Keratinocyte (primary cell): Measurements from ENCODE around the gene UGT2B28. TPM values are rescaled to one million over a fixed set of nuclear protein-coding genes. Genes with fewer than 3 reads are reported as not detected.
"Not testable (repeated sequence)": the region's sequence is repeated elsewhere in the genome, so short reads cannot be mapped to it uniquely, and the experiment has no call there.

Experiments used
- DNase-seq: peaks from one replicate; pipeline ENCODE4 v3.0.0-alpha.2; 2011; ENCODE audit warnings: low read depth, missing footprints, low spot score
- FAIRE-seq: peaks from 2 replicates; lab custom pipeline; 2011; peaks lifted over from hg19 to GRCh38; lab: Jason Lieb, UNC
- H2AFZ ChIP-seq: 2 replicates; pipeline ENCODE4 v1.6.0; 2012; ENCODE audit warnings: low read length, control low read depth, inconsistent platforms; ENCODE audit not compliant: control insufficient read depth
- H3K27ac ChIP-seq: 2 replicates; pipeline ENCODE4 v1.5.1; 2011; ENCODE audit warnings: low read length; ENCODE audit not compliant: control insufficient read depth, insufficient read depth
- H3K27me3 ChIP-seq: 3 replicates; pipeline ENCODE4 v1.6.0; 2011; ENCODE audit warnings: low read length; ENCODE audit not compliant: control insufficient read depth, insufficient read depth; ENCODE audit errors: extremely low read depth
- H3K36me3 ChIP-seq, 2 experiments: 2 replicates in 1 of 2; 3 replicates in 1 of 2; pipeline ENCODE4 v1.5.1; 2011; ENCODE audit warnings: low read length in 2 of 2, mild to moderate bottlenecking in 1 of 2; ENCODE audit not compliant: control insufficient read depth in 2 of 2, insufficient read depth in 2 of 2; ENCODE audit errors: extremely low read depth in 1 of 2
- H3K4me1 ChIP-seq: 3 replicates; pipeline ENCODE4 v1.5.1; 2011; ENCODE audit warnings: low read length; ENCODE audit not compliant: control insufficient read depth, insufficient read depth; ENCODE audit errors: extremely low read depth
- H3K4me2 ChIP-seq: 3 replicates; pipeline ENCODE4 v1.6.0; 2011; ENCODE audit warnings: low read depth, low read length; ENCODE audit not compliant: control insufficient read depth, insufficient read depth; ENCODE audit errors: extremely low read depth
- H3K4me3 ChIP-seq, 3 experiments: fragments of 200-600 bp in 1 of 3; sonication (generic) in 1 of 3; 2 replicates in 2 of 3; 3 replicates in 1 of 3; pipeline ENCODE4 v1.5.1; 2011 to 2016; ENCODE audit warnings: low read length in 3 of 3, mild to moderate bottlenecking in 3 of 3, control low read depth in 2 of 3, inconsistent platforms in 1 of 3, low read depth in 1 of 3, mixed read lengths in 1 of 3, mixed run types in 1 of 3, moderate library complexity in 1 of 3; ENCODE audit not compliant: control insufficient read depth in 2 of 3, insufficient read depth in 2 of 3; ENCODE audit errors: extremely low read depth in 1 of 3
- H3K79me2 ChIP-seq: 2 replicates; pipeline ENCODE4 v1.6.0; 2012; ENCODE audit warnings: low read length; ENCODE audit not compliant: control insufficient read depth, insufficient read depth
- H3K9ac ChIP-seq: 3 replicates; pipeline ENCODE4 v1.6.0; 2011; ENCODE audit warnings: low read length; ENCODE audit not compliant: control insufficient read depth, insufficient read depth; ENCODE audit errors: extremely low read depth
- H3K9me1 ChIP-seq: 3 replicates; pipeline ENCODE4 v1.6.0; 2011; ENCODE audit warnings: low read length; ENCODE audit not compliant: control insufficient read depth, insufficient read depth; ENCODE audit errors: extremely low read depth
- H3K9me3 ChIP-seq: 2 replicates; pipeline ENCODE4 v1.5.1; 2012; ENCODE audit warnings: low read depth, low read length; ENCODE audit not compliant: control insufficient read depth
- H4K20me1 ChIP-seq: 3 replicates; pipeline ENCODE4 v1.6.0; 2011; ENCODE audit warnings: low read length; ENCODE audit not compliant: control insufficient read depth, insufficient read depth; ENCODE audit errors: extremely low read depth
- EZH2 ChIP-seq: IDR thresholded peaks from one replicate; pipeline ENCODE4 v1.6.1; 2012; ENCODE audit warnings: inconsistent platforms, mild to moderate bottlenecking, low read length, moderate library complexity
- dilution Hi-C: fragments of 300-500 bp; cut with MboI; formaldehyde crosslinking; loops from one replicate; pipeline ENCODE4 v1.7.0; 2020; ENCODE audit warnings: low sequenced_read_pairs; ENCODE audit not compliant: extremely low pct_ligation_motif_present
- polyA plus RNA-seq, 5 experiments: library from polyadenylated mRNA; depleted of rRNA in 3 of 5; stranded (reverse) in 3 of 5; stranded (forward) in 1 of 5; unstranded in 1 of 5; fragments of >200 nt; gene quantifications; 1 replicate in 1 of 5; 2 replicates in 3 of 5; 3 replicates in 1 of 5; pipeline versions ENCODE4 v1.2.1 to v1.2.3, GENCODE V29; 2011 to 2012; ENCODE audit warnings: missing spikeins in 2 of 5, low read depth in 1 of 5, low replicate concordance in 1 of 5
- TF ChIP-seq, protein P1 (sequence below), 3 experiments: IDR thresholded peaks in 1 of 3; conservative IDR thresholded peaks in 1 of 3; optimal IDR thresholded peaks in 1 of 3; 2 replicates in 2 of 3; 3 replicates in 1 of 3; pipeline versions ENCODE3 to v1.5.1; 2011; ENCODE audit warnings: low read length in 3 of 3, mild to moderate bottlenecking in 3 of 3, moderate library complexity in 2 of 3, control low read depth in 1 of 3, inconsistent platforms in 1 of 3; ENCODE audit not compliant: insufficient read depth in 2 of 3; ENCODE audit errors: extremely low read depth in 1 of 3

The UGT2B28 gene
- polyA plus RNA-seq, 1 donor (not counting 4 experiments of a cell fraction or from before 2014, with no cell fraction given): not detected

DNA sequence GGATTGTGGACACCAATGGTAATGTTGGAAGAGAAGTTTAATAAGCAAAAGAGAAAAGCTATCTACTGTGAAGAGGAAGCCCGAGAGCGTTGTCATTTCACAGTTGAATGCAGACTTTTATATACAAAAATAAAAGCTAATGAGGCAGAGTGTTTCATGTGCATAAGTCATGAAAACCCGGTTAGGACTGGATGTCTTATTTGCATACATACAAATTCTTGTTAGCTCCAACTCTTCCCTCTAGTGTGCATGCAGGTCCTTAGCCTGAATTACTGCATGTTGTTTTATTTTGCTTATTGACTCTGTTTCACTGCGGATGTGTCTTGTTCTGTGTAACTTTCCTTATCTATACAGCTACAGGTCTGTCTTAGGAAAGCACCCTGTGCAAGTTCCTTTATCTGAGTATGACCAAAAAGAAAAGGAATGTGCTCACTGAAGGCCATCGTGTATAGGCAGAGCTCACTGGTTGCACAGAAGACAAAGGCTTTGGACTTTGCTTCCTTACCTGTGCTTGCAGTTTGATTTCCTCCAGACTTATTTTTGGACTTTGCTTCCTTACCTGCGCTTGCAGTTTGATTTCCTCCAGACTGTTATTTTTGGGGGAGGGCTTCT is 40.6 kb upstream of the UGT2B28 start:
- H2AFZ ChIP-seq: no peak overlapping the region
- H3K27ac ChIP-seq: no peak overlapping the region
- no peak overlapping the region for H3K9ac ChIP-seq
- no peak overlapping the region for H3K4me3 ChIP-seq
- dilution Hi-C loops: no loop called here
- H3K9me3 ChIP-seq: no peaks in the 10 kb centered on the region
- H3K9me1 ChIP-seq: no peaks in the 10 kb centered on the region
- FAIRE-seq: no peak
- no peaks in the 10 kb centered on the region for H3K79me2 ChIP-seq
- TF ChIP-seq EZH2: no peak
- TF ChIP-seq, protein P1, sequence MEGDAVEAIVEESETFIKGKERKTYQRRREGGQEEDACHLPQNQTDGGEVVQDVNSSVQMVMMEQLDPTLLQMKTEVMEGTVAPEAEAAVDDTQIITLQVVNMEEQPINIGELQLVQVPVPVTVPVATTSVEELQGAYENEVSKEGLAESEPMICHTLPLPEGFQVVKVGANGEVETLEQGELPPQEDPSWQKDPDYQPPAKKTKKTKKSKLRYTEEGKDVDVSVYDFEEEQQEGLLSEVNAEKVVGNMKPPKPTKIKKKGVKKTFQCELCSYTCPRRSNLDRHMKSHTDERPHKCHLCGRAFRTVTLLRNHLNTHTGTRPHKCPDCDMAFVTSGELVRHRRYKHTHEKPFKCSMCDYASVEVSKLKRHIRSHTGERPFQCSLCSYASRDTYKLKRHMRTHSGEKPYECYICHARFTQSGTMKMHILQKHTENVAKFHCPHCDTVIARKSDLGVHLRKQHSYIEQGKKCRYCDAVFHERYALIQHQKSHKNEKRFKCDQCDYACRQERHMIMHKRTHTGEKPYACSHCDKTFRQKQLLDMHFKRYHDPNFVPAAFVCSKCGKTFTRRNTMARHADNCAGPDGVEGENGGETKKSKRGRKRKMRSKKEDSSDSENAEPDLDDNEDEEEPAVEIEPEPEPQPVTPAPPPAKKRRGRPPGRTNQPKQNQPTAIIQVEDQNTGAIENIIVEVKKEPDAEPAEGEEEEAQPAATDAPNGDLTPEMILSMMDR (optimal IDR thresholded peaks at IDR 0.05 in 1 of 3, IDR thresholded peaks at IDR 0.05 in 1 of 3, conservative IDR thresholded peaks at IDR 0.05 in 1 of 3; ENCODE audit: extremely low read depth in 1 of 3, insufficient read depth in 2 of 3, low read length in 3 of 3): no peak
- no peaks in the 10 kb centered on the region for H3K27me3 ChIP-seq
- no peak overlapping the region for H3K4me2 ChIP-seq
- no peaks in the 10 kb centered on the region for H3K36me3 ChIP-seq
- H3K4me1 ChIP-seq: no peaks in the 10 kb centered on the region
- no peaks in the 10 kb centered on the region for H4K20me1 ChIP-seq
- no peak for DNase-seq

- dilution Hi-C loops, H3K27me3 ChIP-seq, DNase-seq, H3K4me2 ChIP-seq, H3K9me1 ChIP-seq, H3K79me2 ChIP-seq, H2AFZ ChIP-seq, H3K4me1 ChIP-seq, H3K9me3 ChIP-seq, H4K20me1 ChIP-seq, FAIRE-seq, H3K36me3 ChIP-seq, H3K4me3 ChIP-seq, H3K9ac ChIP-seq, H3K27ac ChIP-seq: not testable (repeated sequence)
Measured at GRCh38 chr4:69240787-69241186, 39.5 kb upstream of the UGT2B28 start.

DNA sequence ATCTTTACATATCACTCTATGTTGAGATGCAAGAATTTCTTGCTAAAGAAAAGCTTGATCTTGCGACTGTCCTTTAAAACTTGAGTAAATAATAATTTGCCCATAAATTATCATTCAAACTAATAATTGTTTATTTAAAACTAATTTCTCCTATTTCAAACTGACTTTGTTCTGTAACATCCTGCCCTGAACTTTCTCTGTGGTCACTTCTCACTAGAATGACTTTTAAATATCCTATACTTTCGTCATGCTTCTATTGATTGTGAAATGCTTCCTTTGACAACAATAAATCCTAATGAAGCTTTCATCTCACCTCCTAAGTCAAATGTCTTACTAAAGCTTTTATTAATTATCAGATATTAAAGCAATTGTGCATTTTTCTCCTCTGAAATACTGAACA is 38.5 kb upstream of the UGT2B28 start:
- H3K9ac ChIP-seq, H3K79me2 ChIP-seq, FAIRE-seq, H3K27me3 ChIP-seq, H3K36me3 ChIP-seq, H3K4me1 ChIP-seq, H3K4me3 ChIP-seq, H4K20me1 ChIP-seq, DNase-seq, H3K9me1 ChIP-seq, H3K4me2 ChIP-seq, H3K9me3 ChIP-seq, dilution Hi-C loops, H3K27ac ChIP-seq, H2AFZ ChIP-seq: not testable (repeated sequence)

GRCh38 chr4:69242562-69243240 is 37.6 kb upstream of the UGT2B28 start:
- H3K9ac ChIP-seq, H3K27ac ChIP-seq, H4K20me1 ChIP-seq, H3K4me2 ChIP-seq, DNase-seq, H3K36me3 ChIP-seq, H3K27me3 ChIP-seq, H3K4me1 ChIP-seq, dilution Hi-C loops, H2AFZ ChIP-seq, H3K79me2 ChIP-seq, H3K9me1 ChIP-seq, H3K9me3 ChIP-seq, H3K4me3 ChIP-seq, FAIRE-seq: not testable (repeated sequence)
